Stimulated activated CD8-positive, alpha-beta memory T cell treated with anti-CD3 and anti-CD28 coated beads, Interleukin-12 subunit alpha, Interleukin-12 subunit beta, amount 100 ng/mL, for 1 hour (primary cell): ENCODE measurements around the gene ABCA3.
"Not testable (repeated sequence)": the region's sequence is repeated elsewhere in the genome, so short reads cannot be mapped to it uniquely, and the experiment has no call there.

ENCODE experiments used
- DNase-seq: peaks from one replicate; pipeline ENCODE4 v3.0.0-alpha.2; 2020; ENCODE audit warnings: low read depth

The ABCA3 gene

GRCh38 chr16:2280981-2281542 is 59.5 kb downstream of the ABCA3 start:
- DNase-seq = no peak

DNA sequence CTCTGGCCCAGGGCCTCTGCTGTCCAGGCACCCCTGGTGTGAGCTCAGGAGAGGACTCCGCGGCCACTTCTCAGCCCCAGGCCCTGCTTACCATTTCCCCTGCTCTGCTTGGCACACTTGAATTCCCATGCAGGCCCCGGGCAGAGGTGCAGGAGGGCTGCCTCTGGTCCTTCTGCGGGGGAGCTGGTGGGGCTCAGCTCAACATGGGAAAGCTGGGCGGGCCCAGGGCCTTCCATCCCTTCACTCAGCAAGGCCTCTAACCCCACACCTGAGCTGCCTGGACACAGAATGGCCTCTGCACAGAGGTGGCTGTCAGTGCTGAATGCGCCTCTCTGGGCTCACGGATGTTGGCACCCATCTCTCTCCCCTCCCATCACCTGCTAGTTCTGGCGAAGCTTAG is 60.1 kb downstream of the ABCA3 start:
- no peak for DNase-seq

DNA sequence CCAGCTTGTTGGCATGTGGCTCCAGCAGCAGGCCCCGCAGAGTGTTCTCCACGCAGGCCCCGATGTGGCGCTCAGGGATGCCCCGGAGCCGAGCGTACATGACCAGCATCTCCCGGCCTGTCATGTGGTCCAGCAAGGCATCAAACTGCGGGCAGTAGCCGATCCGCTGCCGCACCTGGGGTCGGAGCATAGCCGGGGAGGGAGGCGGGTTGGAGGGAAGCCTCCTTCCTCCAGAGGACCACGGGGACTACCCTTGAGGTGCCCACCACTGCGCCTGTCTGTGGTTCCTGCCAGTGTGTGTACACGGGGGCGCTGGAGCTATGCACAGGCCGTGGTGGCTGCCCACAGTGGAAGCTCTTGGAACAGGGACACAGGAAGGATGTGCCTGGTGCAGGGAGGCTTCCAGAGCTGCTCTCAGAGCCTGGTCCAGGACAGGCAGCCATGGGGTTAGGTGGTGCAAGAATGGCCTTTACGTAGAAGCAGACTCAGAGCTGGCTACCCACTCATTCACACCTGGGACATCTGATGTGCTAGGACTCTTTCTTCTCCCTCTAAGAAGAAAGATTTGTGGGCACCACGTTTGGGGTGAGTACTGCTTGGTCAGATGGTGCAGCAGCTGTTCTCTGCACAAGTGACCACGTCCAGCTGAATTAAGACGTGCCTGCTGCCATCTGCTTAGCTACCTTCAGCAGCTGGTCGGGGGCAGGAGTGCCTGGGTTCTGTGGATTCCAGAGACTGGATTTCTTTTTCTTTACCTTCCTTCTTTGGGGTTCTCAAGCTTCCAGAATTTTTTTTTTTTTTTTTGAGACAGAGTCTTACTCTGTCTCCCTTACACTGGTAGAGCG is 61.4 kb downstream of the ABCA3 start:
- DNase-seq = no peak

DNA sequence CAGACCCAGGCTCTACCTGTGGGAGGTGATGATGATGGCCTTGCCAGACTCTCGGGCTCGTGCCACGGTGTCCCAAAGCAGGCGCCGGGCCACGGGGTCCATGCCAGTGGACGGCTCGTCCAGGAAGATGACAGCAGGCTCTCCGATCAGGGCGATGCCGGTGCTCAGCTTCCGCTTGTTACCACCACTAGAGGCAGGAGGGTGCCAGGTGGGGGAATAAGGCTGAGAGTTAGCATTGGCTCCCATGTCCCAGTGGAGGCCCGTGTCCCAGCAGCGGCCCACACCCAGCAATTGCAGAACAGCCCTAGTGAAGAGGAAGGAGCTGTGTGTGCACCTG is 62.3 kb downstream of the ABCA3 start:
- no peak for DNase-seq

- DNase-seq = no peak
Measured at GRCh38 chr16:2277466-2278271, 62.9 kb downstream of the ABCA3 start.

GRCh38 chr16:2276368-2277195 is 63.9 kb downstream of the ABCA3 start:
- DNase-seq = no peak

GRCh38 chr16:2275476-2276367 is 64.8 kb downstream of the ABCA3 start:
- no peak for DNase-seq

DNA sequence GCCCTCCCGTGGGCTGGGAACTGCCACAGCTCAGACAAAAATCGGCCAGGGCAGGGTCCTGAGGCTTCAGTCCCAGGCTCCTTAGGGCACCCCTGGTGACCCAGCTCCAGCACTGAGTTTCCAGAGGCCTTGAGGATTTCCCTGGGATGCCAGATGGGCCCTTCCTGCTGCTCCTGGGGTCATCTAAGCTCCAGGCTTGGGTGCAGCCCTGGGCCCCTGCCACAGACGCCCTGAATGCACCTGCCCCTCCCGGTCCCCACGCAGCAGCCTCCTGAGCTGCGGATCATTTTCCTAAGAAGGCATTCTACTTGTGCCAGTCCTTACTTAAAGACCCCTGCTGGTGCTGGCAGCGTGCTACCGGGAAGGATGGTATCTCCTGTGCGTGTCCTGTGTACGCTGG is 66.6 kb downstream of the ABCA3 start:
- no peak for DNase-seq

- DNase-seq = no peak
Measured at GRCh38 chr16:2273484-2273883, 67.0 kb downstream of the ABCA3 start.

GRCh38 chr16:2271848-2272461 is 68.6 kb downstream of the ABCA3 start:
- DNase-seq = no peak

DNA sequence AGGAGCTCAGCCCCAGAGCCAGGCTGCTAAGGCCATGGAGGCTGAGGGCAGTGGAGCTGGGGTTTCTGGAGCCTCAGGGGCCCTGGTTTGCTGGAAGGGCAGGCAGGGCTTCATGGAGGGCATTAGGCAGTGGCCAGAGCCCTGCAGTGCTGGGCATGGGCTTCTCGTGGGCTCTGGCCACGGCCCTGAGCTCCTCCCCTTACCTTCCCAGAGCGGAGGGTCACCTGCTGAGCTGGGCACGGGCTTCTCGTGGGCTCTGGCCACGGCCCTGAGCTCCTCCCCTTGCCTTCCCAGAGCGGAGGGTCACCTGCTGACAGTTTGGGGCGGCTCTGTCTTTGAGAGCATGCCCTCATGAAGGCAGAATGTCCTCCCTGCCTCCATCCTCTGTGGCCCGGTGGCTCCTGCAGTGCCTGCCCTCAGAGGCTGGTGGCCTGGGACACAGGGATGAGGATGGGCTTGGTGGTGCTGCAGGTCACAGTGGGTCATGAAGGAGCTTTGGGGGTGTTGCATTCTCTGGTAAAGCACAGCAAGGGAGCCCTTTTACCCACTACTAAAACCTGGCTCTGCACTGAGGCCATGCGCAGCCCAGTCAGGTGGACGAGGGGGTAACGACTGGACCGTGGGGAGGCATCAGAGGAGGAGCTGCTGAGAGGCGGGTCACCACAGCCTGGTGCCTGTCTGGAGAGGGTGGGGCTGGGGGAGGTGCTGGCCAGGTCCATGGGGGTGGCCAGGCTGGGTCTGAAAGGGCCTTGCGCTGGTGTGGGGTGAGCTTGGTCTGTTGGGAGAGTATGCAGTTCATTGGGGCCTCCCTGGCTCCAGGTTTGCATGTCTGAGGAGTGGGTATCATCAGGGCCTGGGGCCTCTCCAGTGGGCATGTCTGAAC is 69.7 kb downstream of the ABCA3 start:
- DNase-seq = no peak

DNA sequence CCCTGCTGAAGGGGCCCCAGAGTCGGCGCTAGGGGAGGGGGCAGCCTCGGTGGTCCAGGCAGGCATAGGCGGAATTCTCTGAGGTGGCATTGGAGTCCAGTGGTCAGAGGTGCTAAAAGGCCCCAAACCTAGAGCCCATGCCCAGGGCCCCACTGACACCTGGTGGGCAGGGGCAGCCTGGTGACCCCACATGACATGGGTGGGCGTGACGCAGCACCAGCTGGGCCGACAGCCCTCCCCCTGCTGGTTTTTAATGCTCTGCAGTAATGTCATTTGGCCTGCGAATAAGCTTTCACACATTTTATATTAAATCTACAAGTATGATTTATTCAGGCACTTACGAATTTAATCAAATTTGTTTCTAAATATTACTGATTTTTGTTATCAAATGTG is 70.5 kb downstream of the ABCA3 start:
- no peak for DNase-seq

GRCh38 chr16:2267913-2268666 is 72.4 kb downstream of the ABCA3 start, which contains the start of gene RNPS1:
Gene RNPS1 (minus strand): TSS chr16:2268126. CDS start chr16:2264643, 3,483 bp downstream.
- peak; percentile 95 for DNase-seq

- DNase-seq = not testable (repeated sequence)
Measured at GRCh38 chr16:2267505-2267912, 73.0 kb downstream of the ABCA3 start.

- DNase-seq = not testable (repeated sequence)
Measured at GRCh38 chr16:2266887-2267286, 73.6 kb downstream of the ABCA3 start.

DNA sequence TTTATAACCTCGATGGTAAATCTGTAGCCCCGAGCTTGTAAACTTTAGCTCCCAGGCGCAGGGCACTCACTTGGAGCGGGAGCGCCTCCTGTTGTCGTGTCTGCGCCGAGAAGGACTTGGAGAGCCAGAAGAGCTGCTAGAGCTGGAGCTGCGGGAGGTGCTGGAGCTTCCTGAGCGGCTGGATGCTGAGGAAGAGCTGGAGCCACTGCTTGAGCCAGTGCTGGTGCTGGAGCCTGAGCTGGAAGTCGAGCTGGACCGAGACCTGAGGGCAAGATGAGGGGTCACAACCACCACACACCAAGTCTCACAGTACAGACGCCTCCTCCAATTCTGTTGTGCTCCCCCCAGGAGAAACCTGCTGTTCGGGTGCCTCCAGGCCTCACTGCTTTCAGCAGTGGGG is 77.5 kb downstream of the ABCA3 start:
- not testable (repeated sequence) for DNase-seq

DNA sequence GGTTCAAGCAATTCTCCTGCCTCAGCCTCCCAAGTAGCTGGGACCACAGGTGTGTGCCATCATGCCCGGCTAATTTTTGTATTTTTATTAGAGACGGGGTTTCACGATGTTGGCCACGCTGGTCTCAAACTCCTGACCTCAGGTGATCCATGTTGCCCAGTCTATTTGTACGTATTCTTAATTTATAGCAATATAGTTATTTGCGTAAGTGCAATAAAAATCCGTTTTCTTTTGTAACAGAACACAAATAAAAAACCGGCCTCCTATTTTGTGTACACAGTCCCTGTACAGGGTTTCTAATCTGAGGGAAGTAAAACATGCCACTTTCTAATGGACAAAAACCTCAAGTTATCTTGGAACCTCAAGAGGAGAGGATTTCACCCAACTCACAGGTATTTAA is 80.3 kb downstream of the ABCA3 start:
- no peak for DNase-seq

DNA sequence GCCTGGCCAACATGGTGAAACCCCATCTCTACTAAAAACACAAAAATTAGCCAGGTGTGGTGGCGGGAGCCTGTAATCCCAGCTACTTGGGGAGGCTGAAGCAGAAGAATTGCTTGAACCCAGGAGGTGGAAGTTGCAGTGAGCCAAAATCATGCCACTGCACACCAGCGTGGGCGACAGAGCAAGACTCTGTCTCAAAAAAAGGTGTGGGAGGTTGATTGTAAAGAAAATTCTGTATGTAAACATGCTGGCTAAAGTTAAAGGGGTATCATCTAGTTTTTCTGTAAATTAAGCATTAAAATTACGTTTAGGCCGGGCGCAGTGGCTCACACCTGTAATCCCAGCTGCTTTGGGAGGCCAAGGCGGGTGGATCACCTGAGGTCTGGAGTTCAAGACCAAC is 82.0 kb downstream of the ABCA3 start:
- not testable (repeated sequence) for DNase-seq

GRCh38 chr16:2257726-2258125 is 82.8 kb downstream of the ABCA3 start:
- DNase-seq = no peak
